Heart left ventricle (tissue), 16 donors: ENCODE results near the gene SMAD5. TPM values are rescaled to one million over a fixed set of nuclear protein-coding genes. Genes with fewer than 3 reads are reported as not detected.

Experiments
- ATAC-seq, 4 donors: fragments of 200-7000 bp; cut with Tn5 transposase; one replicate each; pipeline ENCODE4 v1.9.1; 2020 to 2022; ENCODE audit warnings: moderate library complexity in 4 of 4, mild to moderate bottlenecking in 3 of 4, moderate number of reproducible peaks in 1 of 4
- DNase-seq, 5 donors: peaks; one replicate each; pipeline ENCODE4 v3.0.0-alpha.2; 2020
- H3K27ac ChIP-seq, 12 donors: fragments of 200-600 bp; sonication (generic) in 4 of 12; one replicate each; pipeline versions ENCODE4 v1.5.0 to v1.8.0; 2016 to 2022; ENCODE audit warnings: mild to moderate bottlenecking in 2 of 12
- H3K27me3 ChIP-seq, 9 donors: fragments of 200-600 bp; sonication (generic) in 2 of 9; one replicate each; pipeline versions ENCODE4 v1.5.1 to v1.8.0; 2016 to 2022; ENCODE audit warnings: mild to moderate bottlenecking in 3 of 9
- H3K36me3 ChIP-seq, 9 donors: fragments of 200-600 bp; sonication (generic) in 2 of 9; one replicate each; pipeline versions ENCODE4 v1.5.0 to v1.8.0; 2018 to 2022; ENCODE audit warnings: mild to moderate bottlenecking in 2 of 9
- H3K4me1 ChIP-seq, 12 donors: fragments of 200-600 bp; sonication (generic) in 4 of 12; one replicate each; pipeline versions ENCODE4 v1.5.0 to v1.8.0; 2016 to 2022; ENCODE audit warnings: mild to moderate bottlenecking in 3 of 12
- H3K4me3 ChIP-seq, 12 donors: fragments of 200-600 bp; sonication (generic) in 4 of 12; one replicate each; pipeline versions ENCODE4 v1.5.0 to v1.8.0; 2017 to 2022; ENCODE audit warnings: mild to moderate bottlenecking in 9 of 12, moderate library complexity in 4 of 12
- H3K9me3 ChIP-seq, 12 donors: fragments of 200-600 bp; sonication (generic) in 4 of 12; one replicate each; pipeline versions ENCODE4 v1.5.0 to v1.8.0; 2016 to 2022; ENCODE audit warnings: mild to moderate bottlenecking in 1 of 12
- CTCF ChIP-seq, 12 donors: fragments of 200-600 bp; sonication (generic) in 4 of 12; IDR thresholded peaks; one replicate each; pipeline versions ENCODE4 v1.5.0 to v1.8.0; 2018 to 2022; ENCODE audit warnings: antibody characterized with exemption in 12 of 12, mild to moderate bottlenecking in 5 of 12
- POLR2A ChIP-seq, 2 donors: fragments of 450-650 bp; IDR thresholded peaks; one replicate each; pipeline ENCODE4 v1.6.1; 2017; ENCODE audit warnings: antibody characterized with exemption in 2 of 2, mild to moderate bottlenecking in 2 of 2, moderate library complexity in 2 of 2
- WGBS, 4 donors: extraction: QIAGEN DNeasy Blood & Tissue Kit in 2 of 4; methylation state at CpG; one replicate each; pipeline versions ENCODE4 v1.1.5 to v1.1.7; 2013 to 2018; 5-methylcytosine and 5-hydroxymethylcytosine counted together
- intact Hi-C, 10 donors: fragments of 100-400 bp; cut with DNase I; formaldehyde crosslinking; loops; one replicate each; pipeline versions ENCODE4 v1.11.1 to v1.14.2; 2022
- polyA plus RNA-seq, 2 donors: library from polyadenylated mRNA; stranded (reverse); fragments of 200-250 nt; gene quantifications; one replicate each; pipeline ENCODE4 v1.2.3, GENCODE V29; 2013
- total RNA-seq, 9 donors: library from RNA; depleted of rRNA in 2 of 9; stranded (reverse); fragments of >200 nt in 2 of 9; fragmentation: NEBNext Ultra II Directional in 3 of 9; extraction: Animal tissue kit (Norgen Biotek cat#: 25700) in 3 of 9; gene quantifications; one replicate each; pipeline versions ENCODE4 v1.1.0 to v1.2.4, GENCODE V29; 2016 to 2023
- donor health status: ischemic (EF 13 %, LVEDD 7.1; RV severe dilation, severe dysfunction).
- donor health status: healthy with polysubstance abuse.
- donor health status: DM: no; HTN: yes; CAD: no.
- donor health status: DM: no; HTN: no; CAD: no.
- donor health status: ischemic (EF 25% LVEDD 6.9; RV normal size, moderate dysfunction).
- donor health status: ischemic (EF 25% LVEDD 5.7; RV mildly dilated, moderate dysfunction).
- donor health status: healthy.
- donor health status: DM: yes; HTN: yes; CAD: no.
- donor health status: ischemic (EF 35%, LVEDD 5.7; RV mildly dilated, moderate dysfunction).
- donor health status: nonischemic (EF 11% LVEDD 7.7; RV severe dilation, severe dysfunction).
- donor health status: DM: yes; HTN: yes; CAD: no.
- donor health status: PGD.
- donor health status: ischemic (EF 29% LVEDD 5.4; RV normal size, mild dysfunction).
- donor health status: nonischemic (EF 23%, LVEDD 6.1; RV moderate dilation, normal function).

The SMAD5 gene
- total and polyA plus RNA-seq, 11 donors: 6.9 to 53.3 (median 35.7) TPM

DNA sequence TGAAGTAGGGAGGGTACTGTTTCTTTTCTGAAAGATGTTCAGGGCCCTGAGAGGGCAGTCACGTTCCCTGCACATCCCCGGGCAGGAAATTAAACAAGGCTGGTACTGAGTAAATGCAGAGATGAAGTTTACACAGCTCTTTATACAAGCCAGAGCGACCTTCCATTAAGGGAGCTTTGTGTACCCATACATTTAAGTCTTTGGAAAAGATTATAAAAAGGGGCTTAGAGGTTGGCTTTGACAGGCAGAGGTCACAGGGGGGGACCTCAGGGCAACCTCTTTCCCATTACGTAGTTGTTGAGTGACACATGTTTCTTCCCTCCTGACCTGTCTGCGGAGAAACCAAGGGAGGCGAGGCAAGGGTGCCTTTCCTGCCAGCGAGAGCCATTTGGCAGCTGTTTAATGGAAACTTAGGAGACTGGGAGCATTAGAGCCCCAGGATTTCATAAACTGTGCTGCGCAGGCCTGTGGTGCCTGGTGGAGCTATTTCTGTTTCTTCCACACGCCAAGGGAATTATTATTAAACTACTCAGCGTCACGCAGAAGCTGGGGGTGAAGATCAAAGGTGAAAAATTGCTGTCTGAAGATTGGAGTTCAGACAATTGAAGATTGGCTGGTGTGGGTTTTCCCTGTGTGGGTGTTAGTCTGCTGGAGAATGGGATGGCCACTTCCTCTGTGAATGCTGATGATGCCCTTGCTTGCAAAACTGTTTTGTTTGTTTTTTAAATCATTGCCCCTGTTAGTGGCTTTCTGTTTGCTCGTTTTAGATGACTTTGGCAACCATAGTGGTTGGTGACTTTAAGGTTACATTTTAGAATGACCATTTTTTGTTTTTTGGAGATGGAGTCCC is 63.6 kb downstream of the SMAD5 start:
- Histone ChIP-seq H3K4me3 (no peak overlapping the region), H3K27me3 (peaks cover 9 to 41% (median 28%) of the 10 kb centered on the region in 9 donors), H3K27ac (peak overlapping the region in 1 of 12 donors; percentile 64), H3K9me3 (no peaks in the 10 kb centered on the region), H3K36me3 (no peaks in the 10 kb centered on the region), H3K4me1 (peaks cover 0 to 24% (median 15%) of the 10 kb centered on the region in 12 donors)
- TF ChIP-seq CTCF (IDR thresholded peaks at IDR 0.05): no peak
- ATAC-seq (no peak), DNase-seq (no peak)
- intact Hi-C loops: no loop called here
- WGBS, 4 donors: 83 to 88% (median 84%) methylated on average over 12 of the region's 12 CpGs

- no peak for ATAC-seq
- TF ChIP-seq CTCF (IDR thresholded peaks at IDR 0.05) (no peak), POLR2A (IDR thresholded peaks at IDR 0.05) (no peak)
- DNase-seq: no peak
- Histone ChIP-seq H3K4me3 (no peak overlapping the region), H3K9me3 (no peaks in the 10 kb centered on the region), H3K36me3 (no peaks in the 10 kb centered on the region), H3K4me1 (peaks cover 0 to 10% (median 2%) of the 10 kb centered on the region in 12 donors), H3K27me3 (peaks cover 0 to 29% (median 17%) of the 10 kb centered on the region in 9 donors), H3K27ac (no peak overlapping the region)
- 87 to 96% (median 93%) methylated on average over 4 of the region's 4 CpGs for WGBS, 4 donors
- intact Hi-C loops: no loop called here
Observed at GRCh38 chr5:136197462-136198142, 65.0 kb downstream of the SMAD5 start.

DNA sequence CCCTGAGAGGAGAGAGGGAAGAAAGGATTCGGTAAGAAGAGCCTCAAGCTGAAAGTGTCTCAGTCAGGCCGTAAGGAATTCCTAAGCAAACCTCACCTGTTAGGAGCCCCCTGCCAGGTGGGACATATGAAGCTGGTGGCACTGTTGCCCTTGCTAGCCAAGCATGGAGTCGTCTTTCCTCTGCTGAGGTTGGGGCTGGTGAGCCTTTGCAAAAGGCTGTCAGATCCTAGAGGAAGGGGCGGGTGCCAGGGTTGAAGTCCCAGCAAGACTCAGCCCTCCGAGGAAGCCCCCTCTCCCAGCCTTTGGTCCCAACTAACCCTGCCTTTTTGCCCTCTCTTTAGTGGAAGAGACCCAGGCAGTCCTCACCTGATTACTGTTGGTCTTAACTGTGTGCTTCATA is 65.8 kb downstream of the SMAD5 start:
- Histone ChIP-seq H3K4me1 (peaks cover 0 to 2% (median 0%) of the 10 kb centered on the region in 12 donors), H3K27me3 (peaks cover 0 to 27% (median 9%) of the 10 kb centered on the region in 9 donors), H3K9me3 (no peaks in the 10 kb centered on the region), H3K27ac (no peak overlapping the region), H3K36me3 (no peaks in the 10 kb centered on the region), H3K4me3 (no peak overlapping the region)
- WGBS, 4 donors: 85 to 93% (median 91%) methylated on average over 5 of the region's 5 CpGs
- intact Hi-C loops: no loop called here
- TF ChIP-seq POLR2A (IDR thresholded peaks at IDR 0.05): no peak
- no peak for TF ChIP-seq CTCF (IDR thresholded peaks at IDR 0.05)
- ATAC-seq (no peak), DNase-seq (peak in 1 of 5 donors; percentile 4)

DNA sequence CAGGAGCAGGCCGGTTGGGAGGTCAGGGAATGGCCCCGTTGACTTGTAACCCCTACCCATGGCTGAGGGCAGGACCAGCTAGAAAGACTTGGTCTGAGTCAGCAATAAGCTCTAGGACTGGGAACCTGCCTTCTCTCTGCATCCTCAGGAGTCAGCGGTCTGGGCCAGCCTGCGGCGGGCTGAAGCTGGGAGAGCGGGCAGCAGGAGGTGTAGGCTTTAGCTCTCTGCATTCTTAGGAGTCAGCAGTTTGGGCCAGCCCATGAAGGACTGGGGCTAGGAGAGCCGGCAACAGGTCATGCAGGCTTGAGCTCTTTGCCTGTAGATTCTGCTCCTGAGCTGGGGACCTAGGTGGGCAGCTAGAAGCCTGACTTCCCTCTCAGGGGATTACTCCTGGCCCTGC is 66.8 kb downstream of the SMAD5 start:
- Histone ChIP-seq H3K27me3 (peaks cover 0 to 19% (median 2%) of the 10 kb centered on the region in 9 donors), H3K9me3 (no peaks in the 10 kb centered on the region), H3K36me3 (no peaks in the 10 kb centered on the region), H3K4me1 (no peaks in the 10 kb centered on the region), H3K4me3 (no peak overlapping the region), H3K27ac (no peak overlapping the region)
- intact Hi-C loops: no loop called here
- 88 to 94% (median 90%) methylated on average over 6 to 7 of the region's 7 CpGs for WGBS, 4 donors
- no peak for DNase-seq
- TF ChIP-seq POLR2A (IDR thresholded peaks at IDR 0.05) (no peak), CTCF (IDR thresholded peaks at IDR 0.05) (no peak)
- ATAC-seq: no peak
